HCT116 (cell line): ENCODE results near the gene CLDN10.

Source experiments
- CEBPB ChIP-seq: IDR thresholded peaks from 2 replicates; pipeline ENCODE4 v1.6.1; 2012; ENCODE audit warnings: low read depth
- EGR1 ChIP-seq: IDR thresholded peaks from 2 replicates; pipeline ENCODE4 v1.6.1; 2012; ENCODE audit warnings: low read depth
- EZH2 ChIP-seq: fragments of 200-600 bp; sonication (generic); IDR thresholded peaks from 2 replicates; pipeline ENCODE4 v1.6.1; 2017; ENCODE audit warnings: antibody characterized with exemption, mixed run types
- JUND ChIP-seq: IDR thresholded peaks from 2 replicates; pipeline ENCODE4 v1.6.1; 2012
- POLR2A ChIP-seq: IDR thresholded peaks from 2 replicates; pipeline ENCODE4 v1.7.0; 2011; ENCODE audit warnings: borderline replicate concordance; ENCODE audit not compliant: insufficient read depth, insufficient read length; ENCODE audit errors: extremely low read depth
- POLR2AphosphoS5 ChIP-seq: IDR thresholded peaks from 2 replicates; pipeline ENCODE4 v1.6.1; 2011; ENCODE audit warnings: mild to moderate bottlenecking, low read depth, low read length, moderate library complexity
- RAD21 ChIP-seq: IDR thresholded peaks from 2 replicates; pipeline ENCODE4 v1.6.1; 2012; ENCODE audit warnings: low read depth, mild to moderate bottlenecking
- SIN3A ChIP-seq: IDR thresholded peaks from 2 replicates; pipeline ENCODE4 v1.6.1; 2012; ENCODE audit warnings: low read depth
- YY1 ChIP-seq: IDR thresholded peaks from 2 replicates; pipeline ENCODE4 v1.6.1; 2011; ENCODE audit warnings: low read length, low read depth, moderate library complexity, mild to moderate bottlenecking; ENCODE audit not compliant: insufficient replicate concordance; ENCODE audit errors: extremely low read depth
- ZBTB33 ChIP-seq: IDR thresholded peaks from 2 replicates; pipeline ENCODE4 v1.6.1; 2011; ENCODE audit warnings: mild to moderate bottlenecking, low read length, moderate library complexity; ENCODE audit not compliant: insufficient replicate concordance; ENCODE audit errors: extremely low read depth
- ZNF274 ChIP-seq: fragments of 200-500 bp; sonication (Bioruptor generic); IDR thresholded peaks from 2 replicates; pipeline ENCODE4 v1.6.1; 2014; ENCODE audit warnings: mild to moderate bottlenecking, low read depth, low read length, inconsistent platforms
- TF ChIP-seq, protein P1 (sequence below), 3 experiments: fragments of 200-600 bp in 1 of 3; sonication (generic) in 1 of 3; IDR thresholded peaks in 2 of 3; conservative IDR thresholded peaks in 1 of 3; 2 replicates each; pipeline ENCODE4 v1.5.1; 2012 to 2017; ENCODE audit warnings: low read depth in 2 of 3, low read length in 2 of 3, antibody characterized with exemption in 1 of 3, borderline replicate concordance in 1 of 3, control low read depth in 1 of 3, mild to moderate bottlenecking in 1 of 3, mixed read lengths in 1 of 3, mixed run types in 1 of 3, moderate library complexity in 1 of 3; ENCODE audit not compliant: insufficient read depth in 1 of 3

DNA sequence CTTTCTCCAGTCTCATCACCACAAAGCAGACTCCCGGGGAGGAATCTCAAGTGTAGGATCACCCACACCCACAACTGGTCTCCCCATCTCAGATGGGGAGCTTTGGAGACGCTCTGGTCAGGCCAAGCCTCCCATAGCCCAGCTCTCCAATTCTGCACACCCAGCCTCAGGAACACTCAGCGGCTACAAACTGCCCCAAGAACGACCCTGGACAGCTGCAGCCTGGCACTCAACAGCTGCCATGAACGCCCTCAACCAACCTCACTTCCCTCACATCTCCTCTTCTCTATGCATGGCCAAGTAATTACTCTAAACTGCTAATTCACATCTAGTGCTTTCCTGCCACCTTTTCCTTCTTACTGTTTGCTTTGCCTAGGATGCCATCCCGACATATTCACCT lies 49.4 kb downstream of the CLDN10 start:
- TF ChIP-seq POLR2A (no peak), POLR2AphosphoS5 (no peak), ZNF274 (no peak), EZH2 (no peak), RAD21 (no peak), JUND (no peak), ZBTB33 (no peak), YY1 (no peak), SIN3A (no peak), EGR1 (no peak), CEBPB (no peak)
- TF ChIP-seq, protein P1, sequence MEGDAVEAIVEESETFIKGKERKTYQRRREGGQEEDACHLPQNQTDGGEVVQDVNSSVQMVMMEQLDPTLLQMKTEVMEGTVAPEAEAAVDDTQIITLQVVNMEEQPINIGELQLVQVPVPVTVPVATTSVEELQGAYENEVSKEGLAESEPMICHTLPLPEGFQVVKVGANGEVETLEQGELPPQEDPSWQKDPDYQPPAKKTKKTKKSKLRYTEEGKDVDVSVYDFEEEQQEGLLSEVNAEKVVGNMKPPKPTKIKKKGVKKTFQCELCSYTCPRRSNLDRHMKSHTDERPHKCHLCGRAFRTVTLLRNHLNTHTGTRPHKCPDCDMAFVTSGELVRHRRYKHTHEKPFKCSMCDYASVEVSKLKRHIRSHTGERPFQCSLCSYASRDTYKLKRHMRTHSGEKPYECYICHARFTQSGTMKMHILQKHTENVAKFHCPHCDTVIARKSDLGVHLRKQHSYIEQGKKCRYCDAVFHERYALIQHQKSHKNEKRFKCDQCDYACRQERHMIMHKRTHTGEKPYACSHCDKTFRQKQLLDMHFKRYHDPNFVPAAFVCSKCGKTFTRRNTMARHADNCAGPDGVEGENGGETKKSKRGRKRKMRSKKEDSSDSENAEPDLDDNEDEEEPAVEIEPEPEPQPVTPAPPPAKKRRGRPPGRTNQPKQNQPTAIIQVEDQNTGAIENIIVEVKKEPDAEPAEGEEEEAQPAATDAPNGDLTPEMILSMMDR (IDR thresholded peaks at IDR 0.05 in 2 of 3, conservative IDR thresholded peaks at IDR 0.05 in 1 of 3; ENCODE audit: borderline replicate concordance in 1 of 3, insufficient read depth in 1 of 3, low read depth in 2 of 3, low read length in 2 of 3) = no peak
